Stimulated activated effector memory CD8-positive, alpha-beta T cell treated with anti-CD3 and anti-CD28 coated beads, Interleukin-12 subunit alpha, Interleukin-12 subunit beta, amount 100 ng/mL, for 72 hours (primary cell): ENCODE measurements around the gene MPP2.
"Not testable (repeated sequence)": the region's sequence is repeated elsewhere in the genome, so short reads cannot be mapped to it uniquely, and the experiment has no call there.

Experiments used
- ATAC-seq: fragments of 150-1000 bp; cut with Tn5 transposase; 2 replicates; pipeline ENCODE4 v1.10.0; 2021
- DNase-seq, 2 donors: peaks; one replicate each; pipeline ENCODE4 v3.0.0; 2021 to 2022; ENCODE audit warnings: low spot score in 2 of 2
- H3K27ac Mint-ChIP-seq: one replicate; pipeline ENCODE4 v1.8.0; 2022; ENCODE audit warnings: mild to moderate bottlenecking, mixed read lengths
- H3K36me3 Mint-ChIP-seq: one replicate; pipeline ENCODE4 v1.8.0; 2022; ENCODE audit warnings: mild to moderate bottlenecking, mixed read lengths
- H3K4me1 Mint-ChIP-seq: one replicate; pipeline ENCODE4 v1.8.0; 2022; ENCODE audit warnings: mixed read lengths
- H3K4me3 Mint-ChIP-seq: one replicate; pipeline ENCODE4 v1.8.0; 2022; ENCODE audit warnings: mild to moderate bottlenecking, mixed read lengths
- H3K9me3 Mint-ChIP-seq: one replicate; pipeline ENCODE4 v1.8.0; 2022; ENCODE audit warnings: mixed read lengths

The MPP2 gene

GRCh38 chr17:43877451-43878155 lies 29.7 kb downstream of the MPP2 start:
- no peaks in the 10 kb centered on the region for H3K36me3 Mint-ChIP-seq
- H3K27ac Mint-ChIP-seq, result no peak overlapping the region
- DNase-seq (no peak), ATAC-seq (no peak)
- no peak overlapping the region for H3K4me3 Mint-ChIP-seq
- peaks cover 8% of the 10 kb centered on the region for H3K4me1 Mint-ChIP-seq
- no peaks in the 10 kb centered on the region for H3K9me3 Mint-ChIP-seq

DNA sequence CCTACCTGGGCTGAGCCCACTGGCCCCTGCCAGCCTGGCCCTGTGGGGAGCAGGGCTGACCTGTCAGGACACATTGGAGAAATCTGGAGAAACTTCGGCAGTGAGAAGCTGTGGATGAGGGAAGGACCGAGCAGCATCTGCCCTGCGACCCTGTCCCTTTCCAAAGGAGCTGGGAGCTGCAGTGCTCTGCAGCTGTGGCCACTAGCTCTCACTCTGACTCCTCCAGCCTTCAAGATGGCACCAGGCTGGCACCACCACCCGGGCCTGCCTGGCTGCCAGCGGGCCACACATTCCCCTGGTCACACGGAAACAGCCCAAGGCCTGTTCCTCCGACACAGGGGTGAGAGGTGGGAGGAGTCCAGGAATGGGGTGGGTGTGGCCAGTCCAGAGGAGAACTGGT lies 30.3 kb downstream of the MPP2 start:
- DNase-seq, result no peak
- Mint-ChIP-seq H3K36me3 (no peaks in the 10 kb centered on the region), H3K9me3 (no peaks in the 10 kb centered on the region), H3K4me3 (no peak overlapping the region), H3K4me1 (peaks cover 8% of the 10 kb centered on the region), H3K27ac (no peak overlapping the region)
- ATAC-seq, result no peak

- no peaks in the 10 kb centered on the region for H3K9me3 Mint-ChIP-seq
- peaks cover 8% of the 10 kb centered on the region for H3K4me1 Mint-ChIP-seq
- no peak overlapping the region for H3K4me3 Mint-ChIP-seq
- ATAC-seq, result no peak
- H3K36me3 Mint-ChIP-seq, result no peaks in the 10 kb centered on the region
- DNase-seq, result no peak
- H3K27ac Mint-ChIP-seq, result peak overlapping the region; percentile 43
Measured at GRCh38 chr17:43875476-43876147, 31.7 kb downstream of the MPP2 start.

GRCh38 chr17:43874293-43874692 lies 33.0 kb downstream of the MPP2 start:
- Mint-ChIP-seq H3K36me3 (no peaks in the 10 kb centered on the region), H3K4me1 (peaks cover 7% of the 10 kb centered on the region), H3K9me3 (no peaks in the 10 kb centered on the region), H3K27ac (no peak overlapping the region), H3K4me3 (no peak overlapping the region)
- ATAC-seq (no peak), DNase-seq (no peak)

- Mint-ChIP-seq H3K4me3 (no peak overlapping the region), H3K36me3 (no peaks in the 10 kb centered on the region), H3K9me3 (no peaks in the 10 kb centered on the region), H3K4me1 (peaks cover 2% of the 10 kb centered on the region), H3K27ac (no peak overlapping the region)
- no peak for DNase-seq
- no peak for ATAC-seq
Measured at GRCh38 chr17:43873815-43874214, 33.5 kb downstream of the MPP2 start.

DNA sequence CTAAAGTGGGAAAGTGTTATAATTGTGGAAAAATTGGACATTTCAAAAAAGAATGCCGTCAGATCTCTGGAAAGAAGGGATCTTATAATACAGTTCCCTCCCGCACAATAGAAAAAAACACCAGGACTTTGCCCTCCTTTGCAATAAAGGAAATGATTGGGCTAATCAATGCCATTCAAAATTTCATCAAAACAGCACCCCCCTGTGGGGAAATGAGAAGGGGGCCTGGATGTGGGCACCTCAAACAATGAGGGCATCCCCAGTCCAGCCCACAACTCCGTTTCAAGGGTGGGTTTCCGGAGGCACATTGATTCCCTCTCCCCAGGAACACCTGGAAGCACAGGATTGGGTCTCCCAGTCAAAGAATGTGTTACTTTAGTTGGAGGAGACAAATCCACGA lies 34.2 kb downstream of the MPP2 start:
- H3K27ac Mint-ChIP-seq, result no peak overlapping the region
- H3K9me3 Mint-ChIP-seq, result no peaks in the 10 kb centered on the region
- ATAC-seq (no peak), DNase-seq (no peak)
- no peak overlapping the region for H3K4me3 Mint-ChIP-seq
- no peaks in the 10 kb centered on the region for H3K4me1 Mint-ChIP-seq
- no peaks in the 10 kb centered on the region for H3K36me3 Mint-ChIP-seq

DNA sequence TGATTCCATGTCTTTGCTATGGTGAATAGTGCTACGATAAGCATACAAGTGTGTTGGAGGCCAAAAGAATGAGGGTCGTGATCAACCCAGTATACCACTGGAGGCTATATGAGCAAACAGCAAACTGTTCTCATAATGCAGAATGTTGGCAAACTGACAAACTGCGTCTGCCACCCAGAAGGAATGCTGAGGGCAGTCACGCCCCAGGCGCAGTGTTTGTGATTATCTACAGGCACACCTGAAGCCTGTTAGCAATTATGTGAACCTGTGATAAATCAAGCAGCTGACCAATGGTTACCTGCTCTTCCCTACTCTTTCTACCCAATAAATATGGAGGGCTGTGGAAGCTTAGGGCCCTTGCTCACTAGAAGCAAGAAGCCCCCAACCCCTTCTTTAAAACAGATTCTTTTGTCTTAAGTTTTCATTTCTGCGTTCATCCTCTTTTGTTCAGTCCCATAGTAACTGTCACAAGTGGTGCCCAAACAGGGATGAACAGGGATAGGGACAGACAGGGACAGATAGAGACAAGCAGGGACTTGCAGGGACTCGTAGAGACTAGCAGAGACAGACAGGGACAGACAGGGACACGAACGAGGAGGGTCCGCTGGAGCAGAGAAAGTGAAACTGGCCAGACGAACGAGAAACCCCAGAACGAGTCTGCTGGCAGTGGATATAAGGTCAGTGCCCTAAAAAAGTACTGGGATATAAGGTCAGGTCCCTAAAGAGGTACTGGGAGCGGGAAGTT lies 35.2 kb downstream of the MPP2 start:
- Mint-ChIP-seq H3K9me3 (no peaks in the 10 kb centered on the region), H3K4me3 (no peak overlapping the region), H3K27ac (no peak overlapping the region), H3K4me1 (no peaks in the 10 kb centered on the region), H3K36me3 (no peaks in the 10 kb centered on the region)
- ATAC-seq (no peak), DNase-seq (no peak)

GRCh38 chr17:43869031-43869430 lies 38.3 kb downstream of the MPP2 start:
- H3K9me3 Mint-ChIP-seq, H3K4me3 Mint-ChIP-seq, ATAC-seq, H3K36me3 Mint-ChIP-seq, DNase-seq, H3K4me1 Mint-ChIP-seq, H3K27ac Mint-ChIP-seq: not testable (repeated sequence)

GRCh38 chr17:43868226-43868994 lies 38.9 kb downstream of the MPP2 start:
- no peak overlapping the region for H3K27ac Mint-ChIP-seq
- DNase-seq, result no peak
- H3K9me3 Mint-ChIP-seq, result no peaks in the 10 kb centered on the region
- H3K4me3 Mint-ChIP-seq, result no peak overlapping the region
- ATAC-seq, result no peak
- H3K4me1 Mint-ChIP-seq, result no peaks in the 10 kb centered on the region
- no peaks in the 10 kb centered on the region for H3K36me3 Mint-ChIP-seq

GRCh38 chr17:43864161-43864984 lies 43.0 kb downstream of the MPP2 start:
- ATAC-seq (no peak), DNase-seq (no peak)
- Mint-ChIP-seq H3K4me1 (no peaks in the 10 kb centered on the region), H3K4me3 (no peak overlapping the region), H3K36me3 (no peaks in the 10 kb centered on the region), H3K9me3 (no peaks in the 10 kb centered on the region), H3K27ac (no peak overlapping the region)

- no peaks in the 10 kb centered on the region for H3K4me1 Mint-ChIP-seq
- ATAC-seq (no peak), DNase-seq (no peak)
- no peaks in the 10 kb centered on the region for H3K9me3 Mint-ChIP-seq
- H3K4me3 Mint-ChIP-seq, result no peak overlapping the region
- H3K36me3 Mint-ChIP-seq, result no peaks in the 10 kb centered on the region
- H3K27ac Mint-ChIP-seq, result no peak overlapping the region
Measured at GRCh38 chr17:43861960-43862359, 45.4 kb downstream of the MPP2 start.

DNA sequence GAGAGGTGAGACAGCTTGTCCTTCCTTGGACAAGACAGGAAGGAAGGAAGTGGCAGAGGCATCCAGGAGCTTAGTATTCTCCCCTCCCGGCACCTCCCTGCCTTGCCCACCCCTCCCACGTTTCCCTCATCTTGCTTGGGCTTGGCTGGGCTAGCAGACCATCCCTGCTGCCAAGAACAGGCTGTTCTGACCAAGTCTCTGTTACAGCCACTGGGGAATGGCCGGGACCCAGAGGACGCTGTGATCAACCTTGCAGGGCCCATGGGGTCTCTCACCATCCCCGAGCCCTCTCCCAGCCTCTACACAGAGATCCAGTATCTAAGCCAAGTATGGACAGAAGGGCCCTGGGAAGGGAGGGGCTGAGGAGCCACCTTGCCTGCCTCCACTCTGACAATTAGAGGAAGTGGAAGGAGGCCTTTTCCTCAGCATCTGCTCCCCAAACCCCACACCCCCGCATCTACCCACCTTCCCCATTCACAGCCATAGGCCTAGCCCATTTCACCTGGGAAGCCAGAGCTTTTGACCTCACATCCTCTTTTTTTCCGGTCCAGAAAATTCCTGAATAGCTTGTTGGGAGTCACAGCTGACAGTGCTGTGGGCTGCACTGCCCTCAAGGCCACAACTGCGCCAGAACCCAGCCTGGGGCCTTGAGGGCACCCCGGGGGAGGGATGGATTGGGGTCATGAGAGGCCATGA lies 46.3 kb downstream of the MPP2 start:
- Mint-ChIP-seq H3K27ac (no peak overlapping the region), H3K9me3 (no peaks in the 10 kb centered on the region), H3K4me1 (no peaks in the 10 kb centered on the region), H3K36me3 (no peaks in the 10 kb centered on the region), H3K4me3 (no peak overlapping the region)
- ATAC-seq (no peak), DNase-seq (no peak)

DNA sequence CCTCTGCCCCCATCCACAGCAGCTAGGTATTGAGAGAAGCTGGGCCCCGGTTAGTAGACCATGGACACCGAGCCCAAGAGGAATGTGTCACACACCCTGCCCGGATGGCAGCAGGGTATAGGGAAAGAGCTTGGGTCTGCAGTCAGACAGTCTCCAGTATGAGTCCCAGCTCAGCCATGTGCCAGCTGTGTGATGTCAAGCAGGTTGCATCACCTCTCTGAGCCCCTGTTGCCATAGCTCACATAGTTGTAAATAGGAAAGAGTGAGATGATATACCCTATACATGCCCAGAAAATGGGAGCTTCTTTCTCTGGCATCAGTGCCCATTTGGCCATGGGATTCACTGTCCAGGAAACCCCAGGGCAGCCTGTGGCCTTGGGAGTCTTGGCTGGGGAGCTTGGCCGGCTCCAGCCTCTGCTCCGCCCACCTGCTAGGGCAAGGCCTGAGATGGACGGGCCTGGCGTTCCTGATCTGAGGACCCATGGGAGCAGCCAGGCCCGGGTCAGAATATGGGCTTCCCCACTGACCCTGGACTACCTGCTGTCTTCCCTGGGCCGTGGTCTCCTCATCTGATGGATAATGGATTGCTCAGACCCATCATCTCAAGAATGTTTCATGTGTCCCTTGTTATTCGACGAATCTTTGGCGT lies 47.1 kb downstream of the MPP2 start:
- Mint-ChIP-seq H3K4me1 (no peaks in the 10 kb centered on the region), H3K4me3 (no peak overlapping the region), H3K9me3 (no peaks in the 10 kb centered on the region), H3K36me3 (no peaks in the 10 kb centered on the region), H3K27ac (no peak overlapping the region)
- ATAC-seq, result no peak
- no peak for DNase-seq
